ENCODE data around the gene ZDHHC14.
"Not testable (repeated sequence)": the region's sequence is repeated elsewhere in the genome, so short reads cannot be mapped to it uniquely, and the experiment has no call there.

ZDHHC14 gene

GRCh38 chr6:157708239-157708638, 327.2 kb downstream of the ZDHHC14 start:
- no peak for DNase-seq

- DNase-seq, result no peak
These were observed 327.9 kb downstream of the ZDHHC14 start for GRCh38 chr6:157708933-157709332.

GRCh38 chr6:157709555-157709954, 328.6 kb downstream of the ZDHHC14 start:
- no peak for DNase-seq

DNA sequence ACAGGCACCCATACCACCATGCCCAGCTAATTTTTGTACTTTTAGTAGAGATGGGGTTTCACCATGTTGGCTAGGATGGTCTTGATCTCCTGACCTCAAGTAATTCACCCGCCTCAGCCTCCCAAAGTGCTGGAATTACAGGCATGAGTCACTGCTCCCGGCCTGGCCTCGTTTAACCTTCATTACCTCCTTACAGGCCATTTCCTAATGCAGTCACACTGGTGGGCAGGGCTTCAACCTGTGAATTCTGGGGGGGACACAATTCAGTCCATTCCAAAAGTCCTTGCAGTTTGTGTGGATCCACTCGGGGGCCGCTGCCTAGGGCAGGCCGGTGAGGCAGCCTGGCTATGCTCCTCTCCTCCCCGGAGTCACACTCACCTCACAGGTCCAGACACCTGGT, 329.6 kb downstream of the ZDHHC14 start:
- DNase-seq, result no peak

DNA sequence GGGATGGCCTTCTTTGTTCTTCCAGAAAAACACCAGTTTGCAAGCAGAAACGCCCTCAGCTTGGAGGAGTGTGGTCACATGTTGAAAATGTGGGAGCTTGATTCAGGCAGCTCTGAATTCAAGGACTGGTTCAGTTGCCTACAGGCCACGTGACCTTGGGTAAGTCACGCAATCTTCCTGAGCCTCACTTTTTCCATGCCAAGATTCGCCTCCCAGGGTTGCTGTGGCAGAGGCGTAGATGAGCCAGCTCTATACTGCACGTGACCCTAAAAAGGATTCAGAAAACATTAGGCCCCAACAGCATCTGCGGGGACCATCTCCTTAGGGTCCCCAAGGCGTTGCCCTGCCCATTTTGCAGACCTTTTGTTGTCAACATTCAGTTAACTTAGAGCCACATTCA, 330.1 kb downstream of the ZDHHC14 start:
- DNase-seq, result no peak

DNA sequence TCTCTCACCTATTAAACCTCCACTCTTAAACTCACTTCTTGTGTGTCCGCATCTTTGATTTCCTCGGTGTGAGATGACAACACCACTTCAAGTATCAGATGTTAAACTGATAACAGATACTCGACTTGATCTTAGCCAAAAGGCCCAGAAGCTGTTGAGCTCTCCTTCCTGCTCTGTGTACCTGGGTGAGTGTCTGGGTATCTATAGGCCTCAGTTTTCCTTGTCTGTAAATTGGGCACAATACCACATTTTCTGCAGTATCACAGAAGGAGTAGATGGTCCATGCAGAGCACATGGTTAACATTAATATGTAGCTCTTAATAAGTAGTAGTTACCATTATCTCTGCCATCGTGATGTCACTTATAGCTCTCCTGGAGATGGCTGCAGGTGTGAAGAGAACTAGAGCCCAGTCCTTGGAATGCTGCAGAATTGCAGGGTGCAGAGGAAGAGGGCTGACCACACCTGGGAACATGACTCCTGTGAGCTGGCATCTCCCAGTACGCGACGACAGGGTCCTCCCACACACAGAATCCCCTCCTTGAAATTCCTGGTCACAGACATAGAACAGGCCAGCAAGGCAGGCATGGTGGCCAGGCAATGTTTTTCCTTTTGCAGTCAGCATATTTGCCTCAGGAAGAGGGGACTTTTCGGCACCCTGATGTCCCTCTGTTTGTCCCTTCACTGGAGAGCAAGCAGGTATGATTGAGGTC, 331.8 kb downstream of the ZDHHC14 start:
- DNase-seq, result no peak

DNA sequence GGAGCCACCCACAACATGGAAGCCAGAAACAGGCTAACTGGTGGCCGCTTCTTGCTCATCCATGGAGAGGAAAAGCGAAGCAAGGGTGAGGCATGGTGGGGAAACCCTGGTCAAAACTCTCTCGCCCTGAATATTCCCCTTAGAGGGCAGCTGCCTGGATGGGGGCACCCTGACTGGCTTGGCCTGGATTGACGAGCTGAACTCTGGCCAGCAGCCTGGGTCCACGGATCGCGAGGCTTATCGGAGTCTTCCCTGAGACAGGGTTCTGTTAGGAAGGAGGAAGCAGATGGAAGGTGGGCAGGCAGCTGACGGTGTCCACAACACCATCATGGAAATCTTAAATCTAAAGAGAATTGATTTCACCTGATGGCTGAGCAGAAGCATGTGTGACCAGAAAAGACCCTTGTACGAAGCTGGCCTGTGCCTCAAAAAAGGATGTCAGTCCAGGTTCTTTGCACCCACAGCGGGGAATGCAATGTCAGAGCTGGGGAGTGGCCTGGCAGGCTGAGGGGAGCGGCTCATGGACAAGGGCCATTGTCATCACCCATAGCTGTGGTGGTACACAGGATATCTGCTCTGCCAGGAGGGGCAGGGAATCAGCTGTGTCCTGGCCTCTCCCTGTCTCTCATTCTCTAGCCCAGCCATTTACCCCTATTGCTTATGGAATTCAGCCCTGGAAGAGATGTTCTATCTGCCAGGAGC, 332.6 kb downstream of the ZDHHC14 start:
- no peak for DNase-seq

DNA sequence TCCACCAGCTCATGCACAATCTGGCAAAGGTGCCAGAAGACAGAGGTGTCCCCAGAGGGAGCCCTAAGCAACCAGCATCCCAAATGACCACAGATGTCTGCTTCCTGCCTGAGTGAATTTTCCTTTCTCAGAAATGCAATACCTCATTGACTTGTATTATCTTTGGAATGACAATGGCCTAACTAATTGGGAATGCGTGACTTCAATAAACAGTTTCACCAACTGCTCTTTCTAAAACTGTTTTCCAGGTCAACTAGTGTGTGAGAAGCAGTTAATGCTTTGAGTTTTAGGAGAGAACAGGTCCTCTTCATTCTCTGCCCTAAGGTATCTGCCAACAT, 333.1 kb downstream of the ZDHHC14 start:
- DNase-seq, result no peak

- DNase-seq, result no peak
These were observed 334.8 kb downstream of the ZDHHC14 start for GRCh38 chr6:157715728-157716164.

- DNase-seq, result no peak
These were observed 335.4 kb downstream of the ZDHHC14 start for GRCh38 chr6:157716251-157716995.

- DNase-seq, result no peak
These were observed 336.4 kb downstream of the ZDHHC14 start for GRCh38 chr6:157717340-157717748.

GRCh38 chr6:157718503-157719187, 337.7 kb downstream of the ZDHHC14 start:
- no peak for DNase-seq

DNA sequence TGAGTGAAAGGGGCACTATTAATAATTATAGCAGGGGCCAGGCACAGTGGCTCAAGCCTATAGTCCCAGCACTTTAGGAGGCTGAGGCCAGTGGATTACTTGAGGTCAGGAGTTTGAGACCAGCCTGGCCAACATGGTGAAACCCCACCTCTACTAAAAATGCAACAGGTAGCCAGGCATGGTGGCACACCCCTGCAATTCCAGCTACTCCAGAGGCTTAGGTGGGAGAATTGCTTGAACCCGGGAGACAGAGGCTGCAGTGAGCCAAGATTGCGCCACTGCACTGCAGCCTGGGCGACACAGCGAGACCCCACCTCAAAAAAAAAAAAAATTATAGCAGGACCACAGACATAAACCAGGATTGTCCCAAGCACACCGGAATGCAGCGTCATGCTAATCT, 340.0 kb downstream of the ZDHHC14 start:
- not testable (repeated sequence) for DNase-seq

DNA sequence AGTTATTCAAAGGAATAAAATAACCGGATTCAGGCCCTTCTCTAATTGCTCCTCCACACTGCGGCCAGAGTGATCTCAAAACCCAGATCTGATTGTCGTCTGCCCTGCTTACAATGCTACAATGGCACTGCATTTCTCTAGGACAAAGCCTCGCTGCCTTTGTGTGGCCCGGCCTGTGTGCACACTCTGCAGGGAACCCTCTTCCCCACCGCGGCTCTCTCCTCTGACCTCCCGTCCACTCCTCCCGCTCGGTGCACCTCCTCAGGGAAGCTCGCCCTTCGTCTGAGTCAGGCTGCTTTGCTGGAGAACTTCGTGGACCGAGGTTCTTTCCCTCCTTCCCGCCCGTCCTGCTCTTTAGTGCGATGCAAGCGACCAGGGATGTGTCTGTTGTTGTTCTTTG, 340.4 kb downstream of the ZDHHC14 start:
- DNase-seq, result no peak

- DNase-seq, result no peak
These were observed 340.8 kb downstream of the ZDHHC14 start for GRCh38 chr6:157721830-157722229.

DNA sequence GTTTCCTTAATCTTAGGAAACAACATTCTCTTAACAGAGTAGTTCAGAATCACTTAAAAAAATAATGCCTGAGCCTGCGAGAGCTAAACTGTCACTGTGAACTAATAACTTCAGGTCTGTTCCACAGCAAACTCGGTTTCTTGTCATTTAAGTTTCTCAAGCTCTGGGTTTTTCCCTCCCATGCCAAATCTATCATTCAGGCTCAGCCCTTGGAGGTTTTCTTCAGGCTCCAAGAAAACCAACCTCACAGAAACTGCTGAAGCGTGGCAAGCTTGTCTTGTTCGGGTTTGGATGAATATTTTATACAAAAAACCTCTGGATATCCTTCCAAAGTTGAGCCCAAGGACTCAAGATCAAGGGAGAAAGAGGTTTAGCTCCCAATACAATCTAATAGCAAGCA, 342.4 kb downstream of the ZDHHC14 start:
- no peak for DNase-seq

- DNase-seq, result no peak
These were observed 343.3 kb downstream of the ZDHHC14 start for GRCh38 chr6:157724138-157724820.

DNA sequence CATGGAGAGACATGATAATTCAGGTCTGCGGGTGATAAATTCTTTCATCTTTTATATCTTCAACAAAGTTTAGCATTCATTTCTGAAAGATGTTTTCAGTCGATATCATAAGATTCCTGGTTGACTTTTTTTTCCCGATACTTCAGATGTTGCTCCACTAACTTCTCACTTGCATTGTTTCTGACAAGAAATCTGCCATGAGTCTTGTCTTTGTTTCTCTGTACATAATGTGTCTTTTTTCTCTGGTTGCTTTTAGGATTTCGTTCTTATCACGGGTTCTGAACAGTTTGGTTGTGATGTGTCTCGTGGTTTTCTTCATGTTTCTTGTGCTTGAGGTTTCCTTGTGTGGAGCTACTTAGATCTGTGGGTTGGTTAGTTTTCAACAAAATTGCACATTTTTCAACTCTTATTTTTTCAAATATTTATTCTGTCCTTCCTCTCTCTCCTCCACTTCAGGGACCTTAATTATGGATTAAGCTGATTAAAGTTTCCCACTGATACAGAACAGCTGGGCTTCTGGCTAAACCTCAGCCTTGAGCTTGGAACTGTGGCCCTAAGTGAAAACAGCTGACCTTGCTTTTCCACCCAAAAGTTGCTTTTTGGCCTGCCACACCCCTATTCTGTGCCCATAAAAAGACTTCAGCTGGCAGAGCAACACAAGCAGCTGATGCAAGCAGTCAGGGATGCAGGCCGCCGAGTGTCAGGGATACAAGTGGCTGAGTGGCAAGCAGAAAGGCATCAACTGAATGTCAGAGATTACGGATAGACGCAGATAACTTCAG, 344.2 kb downstream of the ZDHHC14 start:
- DNase-seq, result no peak

DNA sequence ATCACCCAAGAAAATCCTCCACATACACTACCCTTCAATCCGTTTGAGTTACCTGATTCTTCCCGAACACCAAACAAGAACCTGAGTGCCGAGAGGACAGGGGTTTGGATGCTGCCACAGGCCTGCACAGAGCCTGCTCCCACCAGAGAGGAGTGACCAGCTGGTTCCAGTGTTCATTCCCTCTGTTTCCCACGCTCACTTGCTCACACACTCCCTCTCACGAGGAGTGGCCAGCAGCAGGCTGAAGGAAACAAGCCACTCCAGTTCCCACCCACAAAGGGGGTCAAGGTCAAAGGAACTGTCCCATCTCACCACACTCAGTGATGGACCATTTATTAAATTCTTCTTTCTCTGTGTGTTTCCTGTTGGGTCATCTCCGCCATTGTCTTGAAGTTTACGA, 344.8 kb downstream of the ZDHHC14 start:
- no peak for DNase-seq

- no peak for DNase-seq
These were observed 346.1 kb downstream of the ZDHHC14 start for GRCh38 chr6:157726892-157727628.
